GM23338 (cell line): Measurements from ENCODE around the gene DNAH6. TPM values are rescaled to one million over a fixed set of nuclear protein-coding genes. Genes with fewer than 3 reads are reported as not detected.

Source experiments
- ATAC-seq: fragments of 200-7000 bp; cut with Tn5 transposase; 3 replicates; pipeline ENCODE4 v1.9.1; 2020
- DNase-seq: peaks from one replicate; pipeline ENCODE4 v3.0.0-alpha.2; 2015; ENCODE audit warnings: low spot score
- H2AFZ ChIP-seq: fragments of 200-600 bp; sonication (generic); 2 replicates; pipeline ENCODE4 v1.8.0; 2016; ENCODE audit warnings: antibody characterized with exemption, mild to moderate bottlenecking, moderate library complexity
- H3F3A ChIP-seq: fragments of 200-600 bp; sonication (generic); replicated peaks from 2 replicates; pipeline ENCODE4 v1.8.0; 2017; ENCODE audit warnings: antibody characterized with exemption, mixed run types, low read depth
- H3K27ac ChIP-seq: fragments of 200-600 bp; sonication (generic); 2 replicates; pipeline ENCODE4 v1.6.1; 2016; ENCODE audit warnings: low read depth
- H3K27me3 ChIP-seq: fragments of 200-600 bp; sonication (generic); 2 replicates; pipeline ENCODE4 v1.8.0; 2016; ENCODE audit warnings: mild to moderate bottlenecking, mixed run types, moderate library complexity; ENCODE audit not compliant: insufficient read depth
- H3K36me3 ChIP-seq: fragments of 200-600 bp; sonication (generic); 2 replicates; pipeline ENCODE4 v1.8.0; 2016; ENCODE audit warnings: mild to moderate bottlenecking; ENCODE audit not compliant: insufficient read depth
- H3K4me1 ChIP-seq: fragments of 200-600 bp; sonication (generic); 2 replicates; pipeline ENCODE4 v1.8.0; 2016; ENCODE audit warnings: mild to moderate bottlenecking, moderate library complexity; ENCODE audit not compliant: insufficient read depth
- H3K4me2 ChIP-seq: fragments of 200-600 bp; sonication (generic); 2 replicates; pipeline ENCODE4 v1.7.1; 2017; ENCODE audit warnings: mixed run types
- H3K4me3 ChIP-seq: fragments of 200-600 bp; sonication (generic); 2 replicates; pipeline ENCODE4 v1.6.1; 2016; ENCODE audit warnings: mixed run types
- H3K79me2 ChIP-seq: fragments of 200-600 bp; sonication (generic); replicated peaks from 2 replicates; pipeline ENCODE4 v1.8.0; 2017; ENCODE audit warnings: mild to moderate bottlenecking; ENCODE audit not compliant: insufficient read depth
- H3K9me2 ChIP-seq: fragments of 200-600 bp; sonication (generic); 2 replicates; pipeline ENCODE4 v1.8.0; 2017; ENCODE audit not compliant: insufficient read depth
- H4K20me1 ChIP-seq: fragments of 200-600 bp; sonication (generic); replicated peaks from 2 replicates; pipeline ENCODE4 v1.8.0; 2017; ENCODE audit warnings: mild to moderate bottlenecking; ENCODE audit not compliant: insufficient read depth
- H3K27ac Mint-ChIP-seq: 2 replicates; pipeline ENCODE4 v1.8.0; 2020; ENCODE audit warnings: inconsistent platforms, mild to moderate bottlenecking, moderate library complexity, mixed read lengths
- H3K27me3 Mint-ChIP-seq: 3 replicates; pipeline ENCODE4 v1.8.0; 2022; ENCODE audit warnings: low read depth, mild to moderate bottlenecking, moderate library complexity, mixed read lengths, inconsistent platforms; ENCODE audit not compliant: insufficient read depth, poor library complexity
- H3K36me3 Mint-ChIP-seq: 3 replicates; pipeline ENCODE4 v1.8.0; 2021; ENCODE audit warnings: low read depth, mild to moderate bottlenecking, inconsistent platforms, moderate library complexity, mixed read lengths
- H3K4me1 Mint-ChIP-seq: 3 replicates; pipeline ENCODE4 v1.8.0; 2020; ENCODE audit warnings: mild to moderate bottlenecking, inconsistent platforms, mixed read lengths
- H3K4me3 Mint-ChIP-seq: 3 replicates; pipeline ENCODE4 v1.8.0; 2021; ENCODE audit warnings: moderate library complexity, mild to moderate bottlenecking, inconsistent platforms, mixed read lengths
- H3K9me3 Mint-ChIP-seq: 3 replicates; pipeline ENCODE4 v1.8.0; 2020; ENCODE audit warnings: moderate library complexity, mild to moderate bottlenecking, inconsistent platforms, mixed read lengths
- CREB1 ChIP-seq: fragments of 250-450 bp; sonication (Bioruptor Pico); IDR thresholded peaks from 2 replicates; pipeline ENCODE4 v1.5.0; 2020; ENCODE audit warnings: low read depth, mild to moderate bottlenecking, moderate library complexity
- EZH2 ChIP-seq: fragments of 200-600 bp; sonication (generic); IDR thresholded peaks from one replicate; pipeline ENCODE4 v1.8.0; 2017; ENCODE audit warnings: antibody characterized with exemption, mild to moderate bottlenecking, low read depth; ENCODE audit not compliant: unreplicated experiment
- EZH2phosphoT487 ChIP-seq: fragments of 200-600 bp; sonication (generic); IDR thresholded peaks from one replicate; pipeline ENCODE4 v1.8.1; 2018; ENCODE audit warnings: antibody characterized with exemption; ENCODE audit not compliant: unreplicated experiment
- JUNB ChIP-seq: IDR thresholded peaks from one replicate; pipeline ENCODE4 v1.6.1; 2016; ENCODE audit warnings: antibody characterized with exemption; ENCODE audit not compliant: unreplicated experiment
- NANOG ChIP-seq: IDR thresholded peaks from 2 replicates; pipeline ENCODE4 v1.6.1; 2016; ENCODE audit warnings: antibody characterized with exemption, borderline replicate concordance
- POLR2AphosphoS5 ChIP-seq: IDR thresholded peaks from 2 replicates; pipeline ENCODE4 v1.6.1; 2016; ENCODE audit warnings: antibody characterized with exemption, low read depth
- STAT1 ChIP-seq: IDR thresholded peaks from one replicate; pipeline ENCODE4 v1.6.1; 2016; ENCODE audit warnings: antibody characterized with exemption; ENCODE audit not compliant: unreplicated experiment
- ZNF114 ChIP-seq: fragments of 250-450 bp; sonication (Bioruptor Pico); IDR thresholded peaks from 2 replicates; pipeline ENCODE4 v1.5.0; 2020; ENCODE audit warnings: mild to moderate bottlenecking, moderate library complexity
- ZNF331 ChIP-seq: fragments of 250-450 bp; sonication (Bioruptor Pico); IDR thresholded peaks from 2 replicates; pipeline ENCODE4 v1.5.0; 2020; ENCODE audit warnings: low read depth, mild to moderate bottlenecking, moderate library complexity
- polyA plus RNA-seq: library from polyadenylated mRNA; unstranded; fragments of >200 nt; fragmentation: Nextera tagmentation; extraction: Ambion mirVana; gene quantifications from 2 replicates; pipeline ENCODE4 v1.2.1, GENCODE V29; 2016
- total RNA-seq: library from RNA; depleted of rRNA; stranded (reverse); fragments of >200 nt; shearing (Covaris generic); gene quantifications from 2 replicates; pipeline ENCODE4 v1.2.3, GENCODE V29; 2014
- TF ChIP-seq, protein P1 (sequence below): IDR thresholded peaks from 2 replicates; pipeline ENCODE4 v1.6.1; 2016; ENCODE audit warnings: antibody characterized with exemption
- TF ChIP-seq, protein P2 (sequence below): fragments of 250-450 bp; sonication (Bioruptor Pico); IDR thresholded peaks from 2 replicates; pipeline ENCODE4 v1.5.0; 2020; ENCODE audit warnings: mild to moderate bottlenecking, moderate library complexity
- TF ChIP-seq, protein P3 (sequence below): IDR thresholded peaks from one replicate; pipeline ENCODE4 v1.6.1; 2018; ENCODE audit warnings: antibody characterized with exemption; ENCODE audit not compliant: unreplicated experiment
- TF ChIP-seq, protein P4 (sequence below), 2 experiments: fragments of 200-600 bp in 1 of 2; sonication (generic) in 1 of 2; conservative IDR thresholded peaks; 2 replicates each; pipeline versions ENCODE4 v1.5.1 to v1.6.1; 2016 to 2017; ENCODE audit warnings: antibody characterized with exemption in 2 of 2, low read depth in 2 of 2, mild to moderate bottlenecking in 2 of 2, moderate library complexity in 1 of 2

The DNAH6 gene
- total and polyA plus RNA-seq, 2 experiments from 2014 or later, result 0.27 to 0.31 TPM

DNA sequence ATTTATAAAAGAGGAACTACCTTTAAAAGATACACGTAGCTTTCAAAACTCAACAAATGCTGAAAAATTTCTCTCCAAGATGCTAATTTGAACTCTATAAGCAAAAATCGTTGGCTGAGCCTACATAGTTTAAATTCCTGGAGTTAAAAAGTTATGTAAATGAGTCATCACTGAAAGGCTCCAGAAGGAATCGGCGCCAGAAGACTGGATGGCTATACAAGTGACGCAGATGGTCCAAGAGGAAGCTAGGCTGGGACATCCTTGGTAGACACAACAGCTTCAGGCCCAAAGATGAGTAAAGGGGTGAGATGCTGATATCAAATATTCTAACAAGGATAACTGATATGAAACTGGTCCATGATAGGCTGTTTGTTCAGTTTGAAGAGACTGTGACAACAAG, 22.8 kb upstream of the DNAH6 start:
- Histone ChIP-seq H3K27ac (no peak overlapping the region), H3K79me2 (no peaks in the 10 kb centered on the region), H3K36me3 (no peaks in the 10 kb centered on the region), H3K4me2 (no peak overlapping the region), H3K9me2 (no peaks in the 10 kb centered on the region), H4K20me1 (no peaks in the 10 kb centered on the region), H3K27me3 (no peaks in the 10 kb centered on the region), H3F3A (no peaks in the 10 kb centered on the region), H3K4me3 (no peak overlapping the region), H2AFZ (no peak overlapping the region), H3K4me1 (no peaks in the 10 kb centered on the region)
- Mint-ChIP-seq H3K27me3 (peaks cover 5% of the 10 kb centered on the region), H3K4me1 (peaks cover 4% of the 10 kb centered on the region; the same call in 2 of the 3 replicates), H3K27ac (no peak overlapping the region), H3K4me3 (no peak overlapping the region), H3K9me3 (no peaks in the 10 kb centered on the region), H3K36me3 (no peaks in the 10 kb centered on the region)
- DNase-seq (peak; percentile 37), ATAC-seq (no peak)
- TF ChIP-seq ZNF331 (no peak), JUNB (no peak), NANOG (no peak), EZH2phosphoT487 (no peak), STAT1 (no peak), POLR2AphosphoS5 (no peak), ZNF114 (CRISPR knock-in tag) (no peak), EZH2 (no peak), CREB1 (CRISPR knock-in tag) (no peak)
- TF ChIP-seq, protein P1, sequence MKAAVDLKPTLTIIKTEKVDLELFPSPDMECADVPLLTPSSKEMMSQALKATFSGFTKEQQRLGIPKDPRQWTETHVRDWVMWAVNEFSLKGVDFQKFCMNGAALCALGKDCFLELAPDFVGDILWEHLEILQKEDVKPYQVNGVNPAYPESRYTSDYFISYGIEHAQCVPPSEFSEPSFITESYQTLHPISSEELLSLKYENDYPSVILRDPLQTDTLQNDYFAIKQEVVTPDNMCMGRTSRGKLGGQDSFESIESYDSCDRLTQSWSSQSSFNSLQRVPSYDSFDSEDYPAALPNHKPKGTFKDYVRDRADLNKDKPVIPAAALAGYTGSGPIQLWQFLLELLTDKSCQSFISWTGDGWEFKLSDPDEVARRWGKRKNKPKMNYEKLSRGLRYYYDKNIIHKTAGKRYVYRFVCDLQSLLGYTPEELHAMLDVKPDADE, result no peak
- TF ChIP-seq, protein P2, sequence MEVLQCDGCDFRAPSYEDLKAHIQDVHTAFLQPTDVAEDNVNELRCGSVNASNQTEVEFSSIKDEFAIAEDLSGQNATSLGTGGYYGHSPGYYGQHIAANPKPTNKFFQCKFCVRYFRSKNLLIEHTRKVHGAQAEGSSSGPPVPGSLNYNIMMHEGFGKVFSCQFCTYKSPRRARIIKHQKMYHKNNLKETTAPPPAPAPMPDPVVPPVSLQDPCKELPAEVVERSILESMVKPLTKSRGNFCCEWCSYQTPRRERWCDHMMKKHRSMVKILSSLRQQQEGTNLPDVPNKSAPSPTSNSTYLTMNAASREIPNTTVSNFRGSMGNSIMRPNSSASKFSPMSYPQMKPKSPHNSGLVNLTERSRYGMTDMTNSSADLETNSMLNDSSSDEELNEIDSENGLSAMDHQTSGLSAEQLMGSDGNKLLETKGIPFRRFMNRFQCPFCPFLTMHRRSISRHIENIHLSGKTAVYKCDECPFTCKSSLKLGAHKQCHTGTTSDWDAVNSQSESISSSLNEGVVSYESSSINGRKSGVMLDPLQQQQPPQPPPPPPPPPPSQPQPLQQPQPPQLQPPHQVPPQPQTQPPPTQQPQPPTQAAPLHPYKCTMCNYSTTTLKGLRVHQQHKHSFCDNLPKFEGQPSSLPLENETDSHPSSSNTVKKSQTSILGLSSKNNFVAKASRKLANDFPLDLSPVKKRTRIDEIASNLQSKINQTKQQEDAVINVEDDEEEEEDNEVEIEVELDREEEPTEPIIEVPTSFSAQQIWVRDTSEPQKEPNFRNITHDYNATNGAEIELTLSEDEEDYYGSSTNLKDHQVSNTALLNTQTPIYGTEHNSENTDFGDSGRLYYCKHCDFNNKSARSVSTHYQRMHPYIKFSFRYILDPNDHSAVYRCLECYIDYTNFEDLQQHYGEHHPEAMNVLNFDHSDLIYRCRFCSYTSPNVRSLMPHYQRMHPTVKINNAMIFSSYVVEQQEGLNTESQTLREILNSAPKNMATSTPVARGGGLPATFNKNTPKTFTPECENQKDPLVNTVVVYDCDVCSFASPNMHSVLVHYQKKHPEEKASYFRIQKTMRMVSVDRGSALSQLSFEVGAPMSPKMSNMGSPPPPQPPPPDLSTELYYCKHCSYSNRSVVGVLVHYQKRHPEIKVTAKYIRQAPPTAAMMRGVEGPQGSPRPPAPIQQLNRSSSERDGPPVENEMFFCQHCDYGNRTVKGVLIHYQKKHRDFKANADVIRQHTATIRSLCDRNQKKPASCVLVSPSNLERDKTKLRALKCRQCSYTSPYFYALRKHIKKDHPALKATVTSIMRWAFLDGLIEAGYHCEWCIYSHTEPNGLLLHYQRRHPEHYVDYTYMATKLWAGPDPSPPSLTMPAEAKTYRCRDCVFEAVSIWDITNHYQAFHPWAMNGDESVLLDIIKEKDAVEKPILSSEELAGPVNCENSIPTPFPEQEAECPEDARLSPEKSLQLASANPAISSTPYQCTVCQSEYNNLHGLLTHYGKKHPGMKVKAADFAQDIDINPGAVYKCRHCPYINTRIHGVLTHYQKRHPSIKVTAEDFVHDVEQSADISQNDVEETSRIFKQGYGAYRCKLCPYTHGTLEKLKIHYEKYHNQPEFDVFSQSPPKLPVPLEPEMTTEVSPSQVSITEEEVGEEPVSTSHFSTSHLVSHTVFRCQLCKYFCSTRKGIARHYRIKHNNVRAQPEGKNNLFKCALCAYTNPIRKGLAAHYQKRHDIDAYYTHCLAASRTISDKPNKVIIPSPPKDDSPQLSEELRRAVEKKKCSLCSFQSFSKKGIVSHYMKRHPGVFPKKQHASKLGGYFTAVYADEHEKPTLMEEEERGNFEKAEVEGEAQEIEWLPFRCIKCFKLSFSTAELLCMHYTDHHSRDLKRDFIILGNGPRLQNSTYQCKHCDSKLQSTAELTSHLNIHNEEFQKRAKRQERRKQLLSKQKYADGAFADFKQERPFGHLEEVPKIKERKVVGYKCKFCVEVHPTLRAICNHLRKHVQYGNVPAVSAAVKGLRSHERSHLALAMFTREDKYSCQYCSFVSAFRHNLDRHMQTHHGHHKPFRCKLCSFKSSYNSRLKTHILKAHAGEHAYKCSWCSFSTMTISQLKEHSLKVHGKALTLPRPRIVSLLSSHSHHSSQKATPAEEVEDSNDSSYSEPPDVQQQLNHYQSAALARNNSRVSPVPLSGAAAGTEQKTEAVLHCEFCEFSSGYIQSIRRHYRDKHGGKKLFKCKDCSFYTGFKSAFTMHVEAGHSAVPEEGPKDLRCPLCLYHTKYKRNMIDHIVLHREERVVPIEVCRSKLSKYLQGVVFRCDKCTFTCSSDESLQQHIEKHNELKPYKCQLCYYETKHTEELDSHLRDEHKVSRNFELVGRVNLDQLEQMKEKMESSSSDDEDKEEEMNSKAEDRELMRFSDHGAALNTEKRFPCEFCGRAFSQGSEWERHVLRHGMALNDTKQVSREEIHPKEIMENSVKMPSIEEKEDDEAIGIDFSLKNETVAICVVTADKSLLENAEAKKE, result no peak
- TF ChIP-seq, protein P3, sequence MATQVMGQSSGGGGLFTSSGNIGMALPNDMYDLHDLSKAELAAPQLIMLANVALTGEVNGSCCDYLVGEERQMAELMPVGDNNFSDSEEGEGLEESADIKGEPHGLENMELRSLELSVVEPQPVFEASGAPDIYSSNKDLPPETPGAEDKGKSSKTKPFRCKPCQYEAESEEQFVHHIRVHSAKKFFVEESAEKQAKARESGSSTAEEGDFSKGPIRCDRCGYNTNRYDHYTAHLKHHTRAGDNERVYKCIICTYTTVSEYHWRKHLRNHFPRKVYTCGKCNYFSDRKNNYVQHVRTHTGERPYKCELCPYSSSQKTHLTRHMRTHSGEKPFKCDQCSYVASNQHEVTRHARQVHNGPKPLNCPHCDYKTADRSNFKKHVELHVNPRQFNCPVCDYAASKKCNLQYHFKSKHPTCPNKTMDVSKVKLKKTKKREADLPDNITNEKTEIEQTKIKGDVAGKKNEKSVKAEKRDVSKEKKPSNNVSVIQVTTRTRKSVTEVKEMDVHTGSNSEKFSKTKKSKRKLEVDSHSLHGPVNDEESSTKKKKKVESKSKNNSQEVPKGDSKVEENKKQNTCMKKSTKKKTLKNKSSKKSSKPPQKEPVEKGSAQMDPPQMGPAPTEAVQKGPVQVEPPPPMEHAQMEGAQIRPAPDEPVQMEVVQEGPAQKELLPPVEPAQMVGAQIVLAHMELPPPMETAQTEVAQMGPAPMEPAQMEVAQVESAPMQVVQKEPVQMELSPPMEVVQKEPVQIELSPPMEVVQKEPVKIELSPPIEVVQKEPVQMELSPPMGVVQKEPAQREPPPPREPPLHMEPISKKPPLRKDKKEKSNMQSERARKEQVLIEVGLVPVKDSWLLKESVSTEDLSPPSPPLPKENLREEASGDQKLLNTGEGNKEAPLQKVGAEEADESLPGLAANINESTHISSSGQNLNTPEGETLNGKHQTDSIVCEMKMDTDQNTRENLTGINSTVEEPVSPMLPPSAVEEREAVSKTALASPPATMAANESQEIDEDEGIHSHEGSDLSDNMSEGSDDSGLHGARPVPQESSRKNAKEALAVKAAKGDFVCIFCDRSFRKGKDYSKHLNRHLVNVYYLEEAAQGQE, result no peak
- TF ChIP-seq, protein P4, sequence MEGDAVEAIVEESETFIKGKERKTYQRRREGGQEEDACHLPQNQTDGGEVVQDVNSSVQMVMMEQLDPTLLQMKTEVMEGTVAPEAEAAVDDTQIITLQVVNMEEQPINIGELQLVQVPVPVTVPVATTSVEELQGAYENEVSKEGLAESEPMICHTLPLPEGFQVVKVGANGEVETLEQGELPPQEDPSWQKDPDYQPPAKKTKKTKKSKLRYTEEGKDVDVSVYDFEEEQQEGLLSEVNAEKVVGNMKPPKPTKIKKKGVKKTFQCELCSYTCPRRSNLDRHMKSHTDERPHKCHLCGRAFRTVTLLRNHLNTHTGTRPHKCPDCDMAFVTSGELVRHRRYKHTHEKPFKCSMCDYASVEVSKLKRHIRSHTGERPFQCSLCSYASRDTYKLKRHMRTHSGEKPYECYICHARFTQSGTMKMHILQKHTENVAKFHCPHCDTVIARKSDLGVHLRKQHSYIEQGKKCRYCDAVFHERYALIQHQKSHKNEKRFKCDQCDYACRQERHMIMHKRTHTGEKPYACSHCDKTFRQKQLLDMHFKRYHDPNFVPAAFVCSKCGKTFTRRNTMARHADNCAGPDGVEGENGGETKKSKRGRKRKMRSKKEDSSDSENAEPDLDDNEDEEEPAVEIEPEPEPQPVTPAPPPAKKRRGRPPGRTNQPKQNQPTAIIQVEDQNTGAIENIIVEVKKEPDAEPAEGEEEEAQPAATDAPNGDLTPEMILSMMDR (conservative IDR thresholded peaks at IDR 0.05; ENCODE audit: low read depth in 2 of 2), result no peak
